GM18873 (cell line): Measurements from ENCODE around the gene AKAP13.

Experiments
- ATAC-seq: cut with Tn5 transposase; IDR thresholded peaks from one replicate; pipeline ENCODE4 v1.9.1; 2021; ENCODE audit warnings: mild to moderate bottlenecking, moderate library complexity, moderate number of reproducible peaks; ENCODE audit not compliant: unreplicated experiment, low FRiP score

AKAP13 gene

GRCh38 chr15:85606738-85607137 is 226.3 kb downstream of the AKAP13 start:
- no peak for ATAC-seq

GRCh38 chr15:85607141-85607806 is 226.9 kb downstream of the AKAP13 start:
- ATAC-seq = no peak

- no peak for ATAC-seq
Measured at GRCh38 chr15:85607842-85608241, 227.4 kb downstream of the AKAP13 start.

GRCh38 chr15:85609492-85609891 is 229.1 kb downstream of the AKAP13 start:
- ATAC-seq = no peak

- no peak for ATAC-seq
Measured at GRCh38 chr15:85611361-85611760, 231.0 kb downstream of the AKAP13 start.

- ATAC-seq = no peak
Measured at GRCh38 chr15:85614059-85614458, 233.7 kb downstream of the AKAP13 start.

- no peak for ATAC-seq
Measured at GRCh38 chr15:85615930-85616329, 235.5 kb downstream of the AKAP13 start.

- ATAC-seq = no peak
Measured at GRCh38 chr15:85616549-85617110, 236.2 kb downstream of the AKAP13 start.

- ATAC-seq = no peak
Measured at GRCh38 chr15:85618228-85618505, 237.8 kb downstream of the AKAP13 start.

GRCh38 chr15:85618956-85619491 is 238.6 kb downstream of the AKAP13 start:
- no peak for ATAC-seq

GRCh38 chr15:85619992-85620689 is 239.7 kb downstream of the AKAP13 start:
- ATAC-seq = no peak

- no peak for ATAC-seq
Measured at GRCh38 chr15:85620690-85621049, 240.3 kb downstream of the AKAP13 start.

- ATAC-seq = no peak
Measured at GRCh38 chr15:85621094-85621493, 240.7 kb downstream of the AKAP13 start.

GRCh38 chr15:85622221-85622831 is 241.9 kb downstream of the AKAP13 start:
- ATAC-seq = no peak

- no peak for ATAC-seq
Measured at GRCh38 chr15:85623315-85624049, 243.1 kb downstream of the AKAP13 start.

GRCh38 chr15:85624291-85624801 is 243.9 kb downstream of the AKAP13 start:
- ATAC-seq = no peak

- ATAC-seq = no peak
Measured at GRCh38 chr15:85625166-85625830, 244.9 kb downstream of the AKAP13 start.

GRCh38 chr15:85625856-85626255 is 245.5 kb downstream of the AKAP13 start:
- ATAC-seq = no peak

GRCh38 chr15:85627213-85627935 is 247.0 kb downstream of the AKAP13 start:
- no peak for ATAC-seq
